HG03354 (cell line): ENCODE data around the gene HK2.
A peak's percentile ranks its signal among the peaks of the same experiment; 100 is the strongest.
"Not testable (repeated sequence)": the region's sequence is repeated elsewhere in the genome, so short reads cannot be mapped to it uniquely, and the experiment has no call there.

Experiments
- ATAC-seq: cut with Tn5 transposase; IDR thresholded peaks from one replicate; pipeline ENCODE4 v1.9.1; 2021; ENCODE audit warnings: mild to moderate bottlenecking; ENCODE audit not compliant: unreplicated experiment, poor library complexity, severe bottlenecking

HK2 gene

GRCh38 chr2:74834234-74834791 lies 386 bp downstream of the HK2 start:
- ATAC-seq: peak; percentile 26

GRCh38 chr2:74834792-74835755 lies 1.1 kb downstream of the HK2 start:
- peak; percentile 66 for ATAC-seq

- peak; percentile 36 for ATAC-seq
Observed at GRCh38 chr2:74835831-74836674, 2.1 kb downstream of the HK2 start.

- no peak for ATAC-seq
Observed at GRCh38 chr2:74836675-74837401, 2.9 kb downstream of the HK2 start.

GRCh38 chr2:74841641-74842040 lies 7.7 kb downstream of the HK2 start:
- ATAC-seq: no peak

- no peak for ATAC-seq
Observed at GRCh38 chr2:74843433-74843832, 9.5 kb downstream of the HK2 start.

GRCh38 chr2:74843899-74844298 lies 10.0 kb downstream of the HK2 start:
- peak; percentile 90 for ATAC-seq

- ATAC-seq: no peak
Observed at GRCh38 chr2:74844752-74845151, 10.8 kb downstream of the HK2 start.

GRCh38 chr2:74845217-74845751 lies 11.4 kb downstream of the HK2 start:
- ATAC-seq: no peak

- ATAC-seq: no peak
Observed at GRCh38 chr2:74845991-74846390, 12.1 kb downstream of the HK2 start.

GRCh38 chr2:74846481-74846880 lies 12.6 kb downstream of the HK2 start:
- no peak for ATAC-seq

GRCh38 chr2:74847070-74847858 lies 13.3 kb downstream of the HK2 start:
- no peak for ATAC-seq

- peak; percentile 83 for ATAC-seq
Observed at GRCh38 chr2:74849228-74849892, 15.4 kb downstream of the HK2 start.

- no peak for ATAC-seq
Observed at GRCh38 chr2:74850496-74851190, 16.7 kb downstream of the HK2 start.

GRCh38 chr2:74851191-74851566 lies 17.3 kb downstream of the HK2 start:
- no peak for ATAC-seq

GRCh38 chr2:74853360-74853759 lies 19.4 kb downstream of the HK2 start:
- not testable (repeated sequence) for ATAC-seq

GRCh38 chr2:74854401-74854800 lies 20.5 kb downstream of the HK2 start:
- no peak for ATAC-seq
